ENCODE measurements around the gene RNF180.

RNF180 gene, protein sequence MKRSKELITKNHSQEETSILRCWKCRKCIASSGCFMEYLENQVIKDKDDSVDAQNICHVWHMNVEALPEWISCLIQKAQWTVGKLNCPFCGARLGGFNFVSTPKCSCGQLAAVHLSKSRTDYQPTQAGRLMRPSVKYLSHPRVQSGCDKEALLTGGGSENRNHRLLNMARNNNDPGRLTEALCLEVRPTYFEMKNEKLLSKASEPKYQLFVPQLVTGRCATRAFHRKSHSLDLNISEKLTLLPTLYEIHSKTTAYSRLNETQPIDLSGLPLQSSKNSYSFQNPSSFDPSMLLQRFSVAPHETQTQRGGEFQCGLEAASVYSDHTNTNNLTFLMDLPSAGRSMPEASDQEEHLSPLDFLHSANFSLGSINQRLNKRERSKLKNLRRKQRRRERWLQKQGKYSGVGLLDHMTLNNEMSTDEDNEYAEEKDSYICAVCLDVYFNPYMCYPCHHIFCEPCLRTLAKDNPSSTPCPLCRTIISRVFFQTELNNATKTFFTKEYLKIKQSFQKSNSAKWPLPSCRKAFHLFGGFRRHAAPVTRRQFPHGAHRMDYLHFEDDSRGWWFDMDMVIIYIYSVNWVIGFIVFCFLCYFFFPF

DNA sequence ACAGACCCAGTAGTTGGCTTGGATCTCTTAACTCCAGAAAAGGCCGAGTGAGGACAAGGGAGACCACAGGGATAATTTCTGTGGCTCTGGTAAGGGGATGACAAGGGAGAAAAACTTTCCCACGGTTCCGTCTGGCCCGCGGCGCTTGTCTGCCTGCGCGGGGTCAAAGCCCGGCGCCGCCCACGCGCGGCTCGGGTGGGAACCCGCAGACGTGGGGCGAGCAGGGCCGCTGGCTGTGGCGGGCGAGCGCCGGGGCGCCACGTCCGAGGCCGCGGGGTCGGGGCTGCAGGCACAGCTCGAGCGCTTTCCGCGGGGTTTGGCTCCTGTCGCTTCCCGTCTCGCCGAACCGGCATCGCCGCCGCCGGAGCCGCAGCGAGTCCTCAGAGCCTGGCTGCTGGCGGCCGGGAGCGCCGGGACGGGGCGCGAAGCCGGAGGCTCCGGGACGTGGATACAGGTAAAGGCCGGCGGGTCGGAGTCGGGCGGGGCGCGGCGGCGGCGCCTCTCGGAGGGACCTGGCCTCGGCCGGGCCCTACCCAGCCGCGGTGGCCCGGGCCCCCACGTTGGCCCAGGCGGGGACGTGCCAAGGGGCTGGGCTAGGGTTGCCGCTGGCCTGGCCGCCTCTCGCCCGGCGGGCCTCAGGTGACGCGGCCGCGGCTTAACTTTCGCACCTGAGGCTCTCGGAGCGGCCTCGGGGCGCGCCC, at the start of gene RNF180:
Gene RNF180, plus strand, starts transcription at position 344 of the 701 bp plus-strand sequence. CDS start 34,965 bp downstream, outside the sequence.
- DNase-seq: no peak

DNA sequence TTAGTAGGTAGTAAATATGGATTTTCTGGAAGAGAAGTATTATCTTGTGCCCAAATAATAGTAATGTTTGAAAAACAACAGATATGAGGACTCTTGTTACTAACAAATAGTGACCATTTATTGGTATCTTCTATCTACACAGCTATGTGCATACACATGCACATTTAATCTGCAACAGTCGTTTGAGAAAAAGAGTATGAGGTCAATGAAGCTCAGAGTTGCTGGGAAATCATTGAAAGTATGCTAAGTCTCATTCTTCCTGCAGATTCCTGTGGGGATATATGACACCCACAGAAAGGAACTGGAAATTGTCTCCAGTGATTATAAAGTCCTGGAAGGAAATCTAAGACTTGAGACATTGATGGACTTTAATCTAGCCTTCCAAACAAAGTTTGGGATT, 40.1 kb upstream of the RNF180 start:
- no peak for DNase-seq

DNA sequence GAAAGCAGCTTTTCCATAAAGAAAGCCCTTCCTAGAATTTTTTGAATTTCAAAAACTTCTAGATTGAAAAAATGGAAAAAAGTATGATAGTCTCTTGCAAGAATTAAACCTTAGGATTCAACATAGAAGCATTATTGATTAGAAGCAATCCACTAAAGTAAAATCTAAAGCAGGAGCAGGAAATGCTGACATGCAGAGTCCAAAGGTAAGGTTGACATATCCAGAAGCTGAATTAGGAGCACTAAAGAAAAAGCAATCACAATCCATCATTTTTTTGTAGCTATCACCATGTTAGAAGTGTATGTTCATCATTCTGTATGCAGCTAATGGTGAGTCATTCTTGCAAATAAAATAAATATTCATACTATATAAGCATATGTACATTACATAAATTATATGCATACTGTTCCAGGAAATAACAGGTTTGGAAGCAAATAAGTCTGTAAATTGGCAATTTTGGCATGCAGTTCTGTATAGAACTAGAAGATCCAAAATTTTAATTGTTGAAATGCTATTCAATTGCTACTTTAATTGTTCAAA, 39.4 kb upstream of the RNF180 start:
- DNase-seq: no peak

DNA sequence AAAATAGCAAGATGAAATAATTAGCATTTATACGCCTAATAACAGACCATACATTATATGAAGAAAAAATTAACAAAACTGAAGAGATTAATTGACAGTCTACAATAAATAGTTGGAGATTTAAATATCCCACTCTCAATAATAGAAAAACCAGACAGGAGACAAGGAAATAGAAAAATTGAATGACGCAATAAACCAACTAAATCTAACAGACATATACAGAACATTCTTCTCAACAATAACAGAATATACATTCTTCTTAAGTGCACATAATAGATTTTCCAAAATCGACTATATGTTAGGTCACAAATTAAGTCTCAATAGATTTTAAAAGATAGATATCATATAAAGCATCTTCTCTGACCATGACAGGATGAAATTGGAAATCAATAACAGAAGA, 25.6 kb upstream of the RNF180 start:
- no peak for DNase-seq

DNA sequence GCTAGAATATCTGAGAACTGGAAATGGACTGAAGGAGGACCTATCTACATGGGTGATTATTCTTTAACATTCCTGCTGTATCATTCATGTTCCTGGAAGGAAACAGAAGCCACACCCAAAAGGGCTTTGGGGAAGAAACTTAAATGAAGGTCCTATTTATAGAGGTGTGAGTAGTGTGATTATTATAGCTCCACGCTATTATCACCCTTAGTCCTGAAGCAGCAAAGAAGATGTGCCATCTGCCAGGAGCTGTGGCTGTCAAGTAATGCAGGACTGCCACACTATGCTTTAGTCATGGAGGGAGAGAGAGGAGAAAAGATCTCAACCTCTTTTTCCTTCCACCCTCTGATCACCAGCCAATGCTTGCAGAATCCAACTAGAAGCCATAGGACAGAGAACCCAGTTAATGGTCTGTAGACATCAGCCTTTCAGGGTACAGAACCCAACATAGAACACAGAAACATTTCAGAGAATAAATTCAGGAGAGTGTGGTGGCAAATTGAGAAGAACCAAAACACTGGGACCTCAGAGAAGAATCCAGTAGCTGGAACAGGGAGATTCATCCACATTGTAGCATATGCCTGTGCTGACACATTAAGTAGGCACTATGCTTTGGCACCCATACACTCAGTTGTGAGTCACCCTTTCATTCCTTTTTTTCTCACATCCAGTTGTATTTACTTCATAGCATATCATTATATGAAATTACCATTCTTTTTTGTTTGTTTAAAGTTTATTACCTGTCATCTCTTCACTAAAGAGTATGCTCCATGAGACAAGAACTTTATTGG, 21.0 kb upstream of the RNF180 start:
- DNase-seq: no peak

DNA sequence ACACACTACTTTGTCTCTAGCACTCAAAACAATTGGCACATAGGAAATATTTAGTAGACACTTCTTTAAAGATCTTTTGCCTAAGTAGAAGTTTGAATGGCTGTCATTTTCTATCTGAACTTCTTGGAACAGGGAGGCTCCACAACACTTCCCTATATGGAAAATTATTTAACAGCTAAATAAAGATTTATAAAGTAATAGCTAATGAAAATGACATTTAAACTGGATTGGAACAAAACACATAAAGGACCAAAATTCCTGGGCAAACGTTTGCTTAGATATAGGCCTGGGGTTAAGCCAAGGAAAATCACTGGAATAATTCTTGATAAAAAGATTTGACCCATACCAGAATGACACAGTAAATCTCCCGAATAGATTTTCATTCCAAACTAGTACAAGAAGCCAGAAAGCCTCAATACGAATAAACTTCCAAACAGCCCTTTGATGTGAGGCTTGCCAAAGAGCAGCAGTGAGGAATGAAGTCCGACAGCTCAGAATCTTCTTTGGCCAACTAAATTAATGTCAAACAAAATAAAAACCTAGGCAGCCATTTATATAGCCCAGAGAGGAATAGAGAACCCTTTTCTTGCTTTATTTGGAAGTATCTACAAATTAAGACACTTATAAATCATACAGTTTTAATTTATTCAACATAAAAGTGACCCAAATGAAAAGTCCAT, 20.3 kb upstream of the RNF180 start:
- DNase-seq: no peak

DNA sequence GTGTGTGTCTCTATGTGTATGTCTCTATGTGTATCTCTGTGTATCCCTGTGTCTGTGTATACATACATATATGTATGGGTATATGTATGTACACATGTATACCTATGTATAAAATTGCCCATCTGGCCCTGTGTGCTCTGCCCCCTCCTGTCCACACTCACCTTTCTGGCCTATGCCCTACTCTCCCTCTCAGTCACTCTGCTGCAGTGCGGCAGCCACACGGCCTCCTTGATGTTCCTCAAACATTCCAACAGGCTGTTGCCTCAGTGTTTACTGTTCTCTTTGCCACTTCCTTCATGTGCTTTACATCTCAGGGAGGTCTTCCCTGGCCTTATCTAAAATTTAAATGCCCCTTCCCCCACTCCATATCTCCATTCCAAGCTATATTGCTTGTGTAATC, 18.3 kb upstream of the RNF180 start:
- no peak for DNase-seq

DNA sequence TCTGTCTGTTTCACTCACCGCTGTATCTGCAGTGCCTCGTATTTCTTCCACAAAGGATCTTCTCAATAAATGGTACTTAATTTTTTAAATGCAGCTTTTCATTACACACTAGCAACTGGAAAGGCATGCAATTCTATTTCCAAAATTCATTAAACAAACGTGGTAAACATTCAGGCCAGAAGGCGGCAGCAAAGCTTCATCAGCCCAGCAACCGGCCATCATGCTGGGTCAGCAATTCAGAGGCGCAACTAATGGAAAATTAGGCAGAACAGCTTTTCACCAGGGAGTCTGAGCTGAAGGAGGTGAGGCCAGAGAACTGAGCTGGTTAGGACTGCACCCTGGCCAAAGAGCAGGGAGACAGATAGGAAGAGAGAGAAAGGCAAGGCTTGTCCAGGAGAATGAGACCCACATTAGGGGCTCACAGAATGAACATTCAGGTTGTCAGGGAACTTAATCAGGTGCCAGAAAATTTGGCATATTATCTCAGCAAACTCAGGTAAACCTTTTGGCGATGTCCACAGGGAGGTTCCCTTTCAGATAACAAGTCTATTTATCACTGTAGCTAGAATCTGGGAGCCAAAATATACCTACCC, 17.7 kb upstream of the RNF180 start:
- no peak for DNase-seq

DNA sequence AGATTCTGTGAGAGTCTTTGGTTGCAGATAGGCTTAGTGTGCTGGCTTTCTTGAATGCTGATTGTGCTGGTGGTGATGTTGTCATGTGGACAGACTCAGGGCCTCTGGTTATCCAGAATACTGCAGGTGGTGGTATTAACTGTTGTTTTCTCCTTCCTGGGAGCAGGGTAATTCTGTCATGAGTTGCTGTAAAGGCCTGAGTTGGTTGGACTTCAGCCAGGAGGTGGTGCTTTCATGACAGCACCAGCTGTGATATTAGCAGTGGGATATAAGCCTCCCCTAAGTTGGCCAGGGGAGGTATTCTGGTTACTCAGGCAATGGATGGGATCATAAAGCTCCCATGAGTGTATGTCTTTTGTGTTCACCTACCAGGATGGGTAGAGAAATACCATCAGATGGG, 16.4 kb upstream of the RNF180 start:
- no peak for DNase-seq

DNA sequence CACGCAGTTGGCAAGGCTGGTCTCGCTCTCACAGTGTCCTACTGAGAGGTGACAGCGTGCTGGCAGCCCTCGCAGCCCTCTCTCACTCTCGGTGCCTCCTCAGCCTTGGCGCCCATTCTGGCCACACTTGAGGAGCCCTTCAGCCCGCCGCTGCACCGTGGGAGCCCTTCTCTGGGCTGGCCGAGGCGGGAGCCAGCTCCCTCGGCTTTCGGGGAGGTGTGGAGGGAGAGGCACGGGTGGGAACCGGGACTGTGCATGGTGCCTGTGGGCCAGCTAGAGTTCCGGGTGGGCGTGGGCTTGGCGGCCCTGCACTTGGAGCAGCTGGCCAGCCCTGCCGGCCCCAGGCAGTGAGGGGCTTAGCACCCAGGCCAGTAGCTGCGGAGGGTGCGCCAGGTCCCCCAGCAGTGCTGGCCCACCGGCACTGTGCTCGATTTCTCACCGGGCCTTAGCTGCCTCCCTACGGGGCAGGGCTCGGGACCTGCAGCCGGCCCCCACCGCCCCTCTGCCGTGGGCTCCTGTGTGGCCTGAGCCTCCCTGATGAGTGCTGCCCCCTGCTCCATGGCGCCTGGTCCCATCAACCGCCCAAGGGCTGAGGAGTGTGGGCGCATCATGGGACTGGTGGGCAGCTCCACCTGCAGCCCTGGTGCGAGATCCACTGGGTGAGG, 15.7 kb upstream of the RNF180 start:
- no peak for DNase-seq

DNA sequence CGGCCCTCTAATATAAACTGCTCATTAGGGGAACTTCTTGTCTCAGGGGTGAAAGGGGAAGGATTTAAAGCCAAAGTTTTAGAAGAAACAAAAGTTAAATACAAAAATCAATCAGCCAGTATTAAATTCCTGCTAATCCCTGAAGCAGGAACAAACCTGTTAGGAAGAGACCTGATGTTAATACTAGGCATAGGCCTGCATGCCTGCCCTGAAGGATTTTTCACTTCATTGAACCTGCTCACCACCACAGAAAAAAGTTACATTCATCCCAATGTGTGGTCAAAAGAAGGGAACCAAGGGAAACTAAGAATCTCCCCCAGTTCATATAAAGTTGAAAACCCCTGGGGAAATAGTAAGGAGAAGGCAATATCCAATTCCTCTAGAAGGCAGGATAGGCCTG, 9.4 kb upstream of the RNF180 start:
- DNase-seq: no peak

DNA sequence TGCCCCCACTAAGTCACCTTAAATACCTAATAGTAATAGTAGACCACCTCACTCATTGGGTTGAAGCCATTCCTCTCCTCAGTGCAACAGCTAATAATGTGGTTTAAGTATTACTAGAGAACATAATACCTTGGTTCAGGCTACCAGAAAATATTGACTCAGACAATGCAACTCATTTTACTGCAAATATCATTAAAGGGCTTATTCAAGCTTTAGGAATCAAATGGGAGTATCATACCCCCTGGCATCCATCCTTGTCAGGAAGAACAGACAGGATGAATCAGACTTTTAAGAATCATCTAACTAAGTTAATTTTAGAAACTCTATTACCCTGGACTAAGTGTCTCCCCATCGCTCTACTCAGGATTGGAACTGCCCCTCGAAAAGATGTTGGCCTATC, 6.8 kb upstream of the RNF180 start:
- DNase-seq: no peak

DNA sequence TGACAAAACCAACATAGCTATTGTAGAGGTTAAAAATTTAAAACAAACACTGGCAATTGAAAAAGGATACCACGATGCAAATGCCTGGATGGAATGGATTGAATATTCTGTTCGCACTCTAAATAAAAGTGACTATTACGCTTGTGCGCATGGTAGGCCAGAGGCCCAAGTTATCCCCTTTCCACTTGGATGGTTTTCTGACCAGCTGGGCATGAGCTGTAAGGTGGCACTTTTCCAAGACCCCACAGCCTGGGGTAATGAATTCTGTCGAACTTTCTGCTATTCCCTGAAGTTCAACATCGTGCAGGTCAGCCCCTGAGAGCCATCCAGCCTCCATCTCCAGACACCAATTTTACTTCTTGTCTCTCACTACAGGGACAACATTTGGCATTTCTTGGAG, 5.4 kb upstream of the RNF180 start:
- no peak for DNase-seq

DNA sequence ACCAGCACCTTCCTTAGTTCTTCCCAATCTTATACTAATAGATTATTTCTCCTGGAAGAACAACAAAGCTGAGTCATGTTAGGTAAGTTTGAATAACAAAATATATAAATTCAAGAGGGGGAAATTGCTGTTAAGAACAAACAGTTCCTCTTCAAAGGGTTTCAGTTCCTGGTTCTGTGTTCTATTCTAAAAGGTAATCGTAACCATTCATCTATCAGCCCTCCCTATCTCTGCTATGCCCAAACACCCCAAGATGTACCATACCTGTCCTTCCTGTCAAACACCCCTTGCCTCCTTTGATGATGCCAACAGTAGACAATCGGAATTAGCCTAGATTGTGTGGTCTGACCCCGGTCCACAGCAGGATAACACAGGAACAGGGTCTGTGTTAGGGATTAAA, 4.2 kb upstream of the RNF180 start:
- no peak for DNase-seq

DNA sequence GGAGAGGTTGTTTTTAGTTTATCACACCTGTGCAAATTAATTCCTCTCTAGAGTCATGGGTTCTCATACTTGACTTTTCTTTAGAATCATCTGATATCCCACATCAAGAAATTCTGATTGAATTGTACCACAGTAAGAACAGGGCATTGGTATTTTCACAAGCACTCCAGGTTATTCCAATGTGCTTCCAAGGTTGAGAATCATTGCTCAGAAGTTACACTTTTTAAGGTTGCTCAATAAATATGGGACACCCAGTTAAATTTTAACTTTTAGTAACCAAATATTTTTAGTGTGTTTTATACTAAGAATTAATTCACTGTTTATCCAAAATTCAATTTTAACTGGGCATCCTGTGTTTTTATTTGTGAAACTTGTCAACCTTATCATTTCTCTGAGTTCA, 2.5 kb upstream of the RNF180 start:
- no peak for DNase-seq

DNA sequence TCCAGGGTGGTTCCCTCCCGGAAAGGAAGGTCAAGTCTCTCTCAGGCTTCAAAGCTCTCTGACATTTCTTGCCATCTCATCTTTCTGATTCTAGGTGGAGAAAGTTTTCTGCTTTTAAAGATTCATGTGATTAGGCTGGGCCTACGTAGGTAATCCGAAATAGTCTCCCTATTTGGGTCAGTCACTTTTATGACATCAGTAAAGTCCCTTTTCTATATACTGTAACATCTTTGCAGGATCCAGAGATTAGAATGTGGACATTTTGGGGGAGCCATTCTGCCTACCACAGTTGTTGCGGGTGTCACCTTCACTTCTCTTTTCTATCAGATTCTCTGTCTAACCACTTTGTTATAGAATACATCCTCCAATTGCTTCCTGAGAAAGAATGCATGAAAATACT, 1.9 kb upstream of the RNF180 start:
- DNase-seq: no peak

DNA sequence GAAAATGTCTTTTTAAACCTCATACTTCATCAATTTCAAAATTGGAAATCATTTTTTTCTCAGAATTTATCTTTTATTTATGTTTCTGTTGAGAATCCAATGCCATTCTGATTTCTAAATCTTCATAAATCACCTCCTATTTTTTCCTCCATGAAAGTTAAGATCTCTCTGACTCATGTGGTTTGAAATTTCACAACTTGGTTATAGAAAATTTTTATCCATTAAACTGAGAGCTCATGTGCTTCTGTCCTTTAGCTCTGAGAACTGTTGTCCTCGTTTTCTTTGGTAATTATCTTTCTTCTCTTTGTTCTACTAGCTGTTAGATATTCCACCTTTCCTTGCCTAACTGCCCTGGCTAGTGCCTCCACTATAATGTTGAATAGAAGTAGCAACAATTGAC, 1.5 kb upstream of the RNF180 start:
- DNase-seq: no peak

DNA sequence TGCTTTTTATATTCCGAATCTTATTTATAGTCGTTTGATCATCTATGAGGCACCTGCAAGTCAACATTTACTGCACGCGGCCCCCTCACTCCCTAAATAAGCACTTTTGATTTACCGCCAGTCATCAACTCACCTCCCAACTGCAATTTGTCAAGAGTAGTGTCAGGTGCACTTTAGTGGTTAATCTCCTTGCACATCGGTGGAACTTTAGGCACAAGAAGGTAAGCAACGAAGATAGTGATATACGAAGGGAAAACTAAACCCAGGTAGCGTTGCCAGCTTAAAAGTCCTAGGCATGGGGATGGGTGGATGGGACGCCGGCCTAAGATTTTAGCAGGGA, 513 bp upstream of the RNF180 start:
- no peak for DNase-seq

DNA sequence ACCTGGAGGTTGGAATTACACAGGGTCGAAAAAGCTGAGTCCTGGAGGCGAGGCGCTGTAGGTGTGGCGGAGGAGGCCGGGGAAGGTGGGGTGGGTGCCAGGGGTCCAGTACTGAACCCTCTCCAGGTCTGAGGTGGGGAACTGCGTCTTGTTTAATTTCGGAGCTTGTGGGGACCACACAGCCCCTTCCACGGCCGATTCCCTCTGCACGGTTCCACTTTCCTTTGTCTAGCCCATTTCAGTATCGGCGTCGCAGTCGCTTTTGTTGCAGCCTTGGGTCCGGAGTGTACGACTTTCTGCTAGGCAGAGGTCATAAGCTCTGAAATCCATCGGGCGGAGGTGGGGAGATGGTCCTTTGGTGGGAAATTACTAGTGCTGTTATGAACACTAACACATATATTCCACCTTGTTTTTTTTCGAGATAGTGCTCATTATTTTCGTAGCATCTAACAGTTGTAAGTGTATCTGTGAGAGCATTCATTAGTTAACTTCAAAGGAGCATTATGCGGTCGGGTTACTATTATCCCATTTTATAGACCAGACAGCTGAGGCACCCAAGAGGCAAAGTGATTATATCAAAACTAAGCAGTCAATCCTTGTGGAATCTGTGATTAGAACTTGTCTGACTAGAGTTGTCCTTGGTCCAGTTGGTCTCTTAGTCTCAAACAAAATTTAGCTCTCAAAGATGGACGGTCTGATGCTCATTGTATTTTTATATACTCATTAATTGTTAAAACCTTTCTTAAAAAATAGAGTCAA, 737 bp downstream of the RNF180 start:
- no peak for DNase-seq

DNA sequence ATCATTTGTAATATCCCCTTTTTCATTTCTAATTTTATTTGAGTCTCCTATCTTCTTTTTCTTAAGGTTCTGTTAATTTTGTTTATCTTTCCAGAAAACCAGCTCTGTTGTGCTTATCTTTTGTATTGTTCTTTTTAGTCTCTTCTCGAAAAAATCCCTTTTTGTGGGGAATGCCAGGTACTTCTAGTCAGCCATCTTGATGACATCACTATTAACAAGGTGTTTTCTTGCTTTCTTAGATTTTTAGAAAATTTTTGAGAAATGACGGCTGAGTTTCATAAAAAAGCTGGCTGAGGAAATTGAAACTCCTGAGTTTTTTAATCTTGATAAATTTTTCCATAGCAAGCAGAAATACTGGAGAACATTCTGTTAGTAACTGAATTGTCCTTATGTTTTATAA, 10.7 kb downstream of the RNF180 start:
- no peak for DNase-seq

All from activated CD8-positive, alpha-beta memory T cell treated with anti-CD3 and anti-CD28 coated beads for 24 hours (primary cell).